ENCODE measurements around the gene FUCA2. TPM values are rescaled to one million over a fixed set of nuclear protein-coding genes. Genes with fewer than 3 reads are reported as not detected.

The FUCA2 gene
- total RNA-seq, result 20.1 TPM

GRCh38 chr6:143510991-143511891 lies at the start of gene FUCA2:
FUCA2 (minus strand) TSS chr6:143511720; CDS start chr6:143511634, 86 bp downstream.
- ATAC-seq, result peak; percentile 87

GRCh38 chr6:143561105-143561704 lies 49.7 kb upstream of the FUCA2 start:
- ATAC-seq, result no peak

- no peak for ATAC-seq
Observed at GRCh38 chr6:143559051-143559660, 47.6 kb upstream of the FUCA2 start.

GRCh38 chr6:143556529-143556928 lies 45.0 kb upstream of the FUCA2 start:
- no peak for ATAC-seq

GRCh38 chr6:143555582-143555981 lies 44.1 kb upstream of the FUCA2 start:
- ATAC-seq, result no peak

- ATAC-seq, result no peak
Observed at GRCh38 chr6:143555071-143555492, 43.6 kb upstream of the FUCA2 start.

- no peak for ATAC-seq
Observed at GRCh38 chr6:143553337-143553736, 41.8 kb upstream of the FUCA2 start.

- no peak for ATAC-seq
Observed at GRCh38 chr6:143549949-143550268, 38.4 kb upstream of the FUCA2 start.

- peak; percentile 96 for ATAC-seq
Observed at GRCh38 chr6:143549221-143549948, 37.9 kb upstream of the FUCA2 start.

- ATAC-seq, result no peak
Observed at GRCh38 chr6:143546599-143546998, 35.1 kb upstream of the FUCA2 start.

GRCh38 chr6:143545976-143546547 lies 34.5 kb upstream of the FUCA2 start:
- no peak for ATAC-seq

GRCh38 chr6:143545165-143545564 lies 33.6 kb upstream of the FUCA2 start:
- peak; percentile 25 for ATAC-seq

- no peak for ATAC-seq
Observed at GRCh38 chr6:143544011-143544696, 32.6 kb upstream of the FUCA2 start.

- no peak for ATAC-seq
Observed at GRCh38 chr6:143543435-143543834, 31.9 kb upstream of the FUCA2 start.

- ATAC-seq, result peak; percentile 85
Observed at GRCh38 chr6:143542888-143543287, 31.4 kb upstream of the FUCA2 start.

GRCh38 chr6:143540192-143540591 lies 28.7 kb upstream of the FUCA2 start:
- ATAC-seq, result no peak

GRCh38 chr6:143539734-143540133 lies 28.2 kb upstream of the FUCA2 start:
- no peak for ATAC-seq

- no peak for ATAC-seq
Observed at GRCh38 chr6:143539106-143539505, 27.6 kb upstream of the FUCA2 start.

- no peak for ATAC-seq
Observed at GRCh38 chr6:143538374-143538773, 26.9 kb upstream of the FUCA2 start.

- peak; percentile 77 for ATAC-seq
Observed at GRCh38 chr6:143536866-143537691, 25.6 kb upstream of the FUCA2 start.

- ATAC-seq, result peak; percentile 65
Observed at GRCh38 chr6:143536461-143536865, 24.9 kb upstream of the FUCA2 start.

Data from esophagus mucosa (tissue), 1 donor.